CD4-positive, alpha-beta T cell treated with Interleukin-2 at 100 ng/mL for 4 hours (primary cell): ENCODE data around the gene CDK18.

Experiments used
- DNase-seq: peaks from one replicate; pipeline ENCODE4 v3.0.0-alpha.2; 2020; ENCODE audit warnings: low spot score

The CDK18 gene

GRCh38 chr1:205537386-205538018 lies 33.0 kb downstream of the CDK18 start:
- no peak for DNase-seq

- DNase-seq = no peak
Observed at GRCh38 chr1:205538235-205538840, 33.9 kb downstream of the CDK18 start.

- no peak for DNase-seq
Observed at GRCh38 chr1:205541161-205541886, 36.9 kb downstream of the CDK18 start.

GRCh38 chr1:205542367-205542766 lies 37.9 kb downstream of the CDK18 start:
- no peak for DNase-seq

GRCh38 chr1:205543351-205544301 lies 39.2 kb downstream of the CDK18 start:
- DNase-seq = no peak

GRCh38 chr1:205545001-205545919 lies 40.8 kb downstream of the CDK18 start:
- DNase-seq = no peak

GRCh38 chr1:205545991-205546390 lies 41.5 kb downstream of the CDK18 start:
- no peak for DNase-seq

GRCh38 chr1:205546541-205546940 lies 42.1 kb downstream of the CDK18 start:
- no peak for DNase-seq

- no peak for DNase-seq
Observed at GRCh38 chr1:205547936-205548827, 43.7 kb downstream of the CDK18 start.

GRCh38 chr1:205554026-205554811 lies 49.8 kb downstream of the CDK18 start:
- DNase-seq = no peak

GRCh38 chr1:205561501-205562203 lies 57.2 kb downstream of the CDK18 start:
- DNase-seq = no peak

GRCh38 chr1:205563927-205564441 lies 59.5 kb downstream of the CDK18 start:
- DNase-seq = no peak

GRCh38 chr1:205565799-205566198 lies 61.3 kb downstream of the CDK18 start:
- no peak for DNase-seq

- DNase-seq = no peak
Observed at GRCh38 chr1:205567716-205568115, 63.2 kb downstream of the CDK18 start.

GRCh38 chr1:205568135-205568468 lies 63.6 kb downstream of the CDK18 start:
- no peak for DNase-seq

- DNase-seq = no peak
Observed at GRCh38 chr1:205568469-205569361, 64.2 kb downstream of the CDK18 start.

GRCh38 chr1:205569411-205570172 lies 65.1 kb downstream of the CDK18 start:
- DNase-seq = no peak
